H9 (cell line): ENCODE results near the gene ZNF618. TPM values are rescaled to one million over a fixed set of nuclear protein-coding genes. Genes with fewer than 3 reads are reported as not detected.

ENCODE experiments used
- DNase-seq: peaks from one replicate; pipeline ENCODE4 v3.0.0-alpha.2; 2017
- H2AFZ ChIP-seq: one replicate; pipeline ENCODE4 v1.6.1; 2013; ENCODE audit warnings: mild to moderate bottlenecking, low read length, control low read depth, moderate library complexity
- H2AK5ac ChIP-seq: 2 replicates; pipeline ENCODE4 v1.6.1; 2013; ENCODE audit warnings: low read length, control low read depth, mixed read lengths; ENCODE audit not compliant: insufficient read length
- H2BK120ac ChIP-seq: one replicate; pipeline ENCODE4 v1.6.1; 2013; ENCODE audit warnings: low read depth, mild to moderate bottlenecking, low read length, control low read depth, inconsistent platforms; ENCODE audit not compliant: poor library complexity, severe bottlenecking
- H2BK12ac ChIP-seq: 2 replicates; pipeline ENCODE4 v1.6.1; 2013; ENCODE audit warnings: low read length, control low read depth, mixed read lengths, low read depth; ENCODE audit not compliant: insufficient read length
- H2BK15ac ChIP-seq: 2 replicates; pipeline ENCODE4 v1.6.1; 2013; ENCODE audit warnings: low read depth, low read length, control low read depth
- H2BK20ac ChIP-seq: one replicate; pipeline ENCODE4 v1.6.1; 2013; ENCODE audit warnings: low read depth, mild to moderate bottlenecking, low read length, control low read depth, inconsistent platforms; ENCODE audit not compliant: poor library complexity, severe bottlenecking
- H2BK5ac ChIP-seq: 2 replicates; pipeline ENCODE4 v1.6.1; 2013; ENCODE audit warnings: low read length, control low read depth, mixed read lengths; ENCODE audit not compliant: insufficient read length
- H3K14ac ChIP-seq: 2 replicates; pipeline ENCODE4 v1.6.1; 2013; ENCODE audit warnings: low read length, control low read depth; ENCODE audit not compliant: insufficient read depth
- H3K18ac ChIP-seq: 2 replicates; pipeline ENCODE4 v1.6.1; 2013; ENCODE audit warnings: low read depth, mild to moderate bottlenecking, mixed read lengths, low read length, control low read depth; ENCODE audit not compliant: insufficient read length
- H3K23ac ChIP-seq: 2 replicates; pipeline ENCODE4 v1.6.1; 2013; ENCODE audit warnings: low read length, control low read depth, mixed read lengths, low read depth; ENCODE audit not compliant: insufficient read length
- H3K23me2 ChIP-seq: 2 replicates; pipeline ENCODE4 v1.6.1; 2013; ENCODE audit warnings: low read depth, mild to moderate bottlenecking, mixed read lengths, low read length, control low read depth; ENCODE audit not compliant: insufficient read length, poor library complexity, severe bottlenecking
- H3K27ac ChIP-seq: 2 replicates; pipeline ENCODE4 v1.5.1; 2013; ENCODE audit warnings: low read length, control low read depth, mixed read lengths, low read depth; ENCODE audit not compliant: insufficient read length
- H3K27me3 ChIP-seq: 2 replicates; pipeline ENCODE4 v1.6.1; 2013; ENCODE audit warnings: low read length, control low read depth, inconsistent platforms; ENCODE audit not compliant: insufficient read depth
- H3K4ac ChIP-seq: 2 replicates; pipeline ENCODE4 v1.6.1; 2013; ENCODE audit warnings: low read depth, mild to moderate bottlenecking, control low read depth, inconsistent platforms, low read length, moderate library complexity
- H3K4me1 ChIP-seq: 2 replicates; pipeline ENCODE4 v1.6.1; 2013; ENCODE audit warnings: low read length, control low read depth, inconsistent platforms; ENCODE audit not compliant: insufficient read depth
- H3K4me2 ChIP-seq: 2 replicates; pipeline ENCODE4 v1.6.1; 2013; ENCODE audit warnings: low read length, control low read depth, mixed read lengths; ENCODE audit not compliant: insufficient read length, insufficient read depth
- H3K56ac ChIP-seq: 2 replicates; pipeline ENCODE4 v1.6.1; 2013; ENCODE audit warnings: low read depth, mild to moderate bottlenecking, mixed read lengths, low read length, control low read depth; ENCODE audit not compliant: insufficient read length
- H3K79me1 ChIP-seq: 2 replicates; pipeline ENCODE4 v1.6.1; 2013; ENCODE audit warnings: low read depth, mild to moderate bottlenecking, moderate library complexity, low read length, control low read depth, inconsistent platforms; ENCODE audit not compliant: insufficient read depth, poor library complexity, severe bottlenecking
- H3K79me2 ChIP-seq: 2 replicates; pipeline ENCODE4 v1.6.1; 2013; ENCODE audit warnings: low read length, control low read depth, inconsistent platforms; ENCODE audit not compliant: insufficient read depth
- H3K9ac ChIP-seq: 2 replicates; pipeline ENCODE4 v1.6.1; 2013; ENCODE audit warnings: low read length, control low read depth, mixed read lengths; ENCODE audit not compliant: insufficient read length; ENCODE audit errors: extremely low read depth
- H3K9me3 ChIP-seq: one replicate; pipeline ENCODE4 v1.6.1; 2013; ENCODE audit warnings: low read depth, low read length, inconsistent platforms; ENCODE audit not compliant: control insufficient read depth
- H3T11ph ChIP-seq: one replicate; pipeline ENCODE4 v1.6.1; 2013; ENCODE audit warnings: mild to moderate bottlenecking, low read length, control low read depth, inconsistent platforms
- H4K20me1 ChIP-seq: one replicate; pipeline ENCODE4 v1.6.1; 2013; ENCODE audit not compliant: control insufficient read depth, insufficient read length, insufficient read depth
- H4K5ac ChIP-seq: 2 replicates; pipeline ENCODE4 v1.6.1; 2013; ENCODE audit warnings: low read depth, mild to moderate bottlenecking, mixed read lengths, low read length, control low read depth; ENCODE audit not compliant: insufficient read length
- H4K8ac ChIP-seq: replicated peaks from 2 replicates; pipeline ENCODE4 v1.6.1; 2013; ENCODE audit warnings: low read length, control low read depth, mixed read lengths, low read depth; ENCODE audit not compliant: insufficient read length
- H4K91ac ChIP-seq: 2 replicates; pipeline ENCODE4 v1.6.1; 2013; ENCODE audit warnings: low read depth, mild to moderate bottlenecking, moderate library complexity, mixed read lengths, low read length, control low read depth; ENCODE audit not compliant: insufficient read length
- H3K27ac Mint-ChIP-seq, 3 experiments: 2 replicates in 2 of 3; 3 replicates in 1 of 3; pipeline ENCODE4 v1.8.0; 2020 to 2021; ENCODE audit warnings: mixed read lengths in 3 of 3, mild to moderate bottlenecking in 1 of 3, moderate library complexity in 1 of 3
- H3K27me3 Mint-ChIP-seq: 2 replicates; pipeline ENCODE4 v1.8.0; 2021; ENCODE audit warnings: low read depth, mild to moderate bottlenecking, moderate library complexity, mixed read lengths
- H3K36me3 Mint-ChIP-seq, 3 experiments: 2 replicates in 2 of 3; 3 replicates in 1 of 3; pipeline ENCODE4 v1.8.0; 2020 to 2021; ENCODE audit warnings: low read depth in 3 of 3, mixed read lengths in 3 of 3; ENCODE audit not compliant: insufficient read depth in 1 of 3
- H3K4me1 Mint-ChIP-seq, 2 experiments: 2 replicates each; pipeline ENCODE4 v1.8.0; 2020; ENCODE audit warnings: mixed read lengths in 2 of 2
- H3K4me3 Mint-ChIP-seq, 2 experiments: 2 replicates in 1 of 2; 3 replicates in 1 of 2; pipeline ENCODE4 v1.8.0; 2020 to 2021; ENCODE audit warnings: mild to moderate bottlenecking in 2 of 2, mixed read lengths in 2 of 2, moderate library complexity in 1 of 2
- H3K9me3 Mint-ChIP-seq, 2 experiments: 2 replicates in 1 of 2; 3 replicates in 1 of 2; pipeline ENCODE4 v1.8.0; 2020; ENCODE audit warnings: mild to moderate bottlenecking in 2 of 2, mixed read lengths in 2 of 2, moderate library complexity in 1 of 2
- WGBS: extraction: QIAGEN DNeasy Blood & Tissue Kit; methylation state at CpG from one replicate; pipeline ENCODE4 v1.1.7; 2013; ENCODE audit warnings: missing lambda C conversion rate, low lambda C conversion rate, mixed read lengths; ENCODE audit not compliant: insufficient read length; ENCODE audit errors: extremely low coverage; 5-methylcytosine and 5-hydroxymethylcytosine counted together
- total RNA-seq: library from RNA; stranded (reverse); gene quantifications from 2 replicates; pipeline ENCODE4 v1.2.1, GENCODE V29; 2021
- TF ChIP-seq, protein P1 (sequence below): fragments of 200-600 bp; sonication (generic); conservative IDR thresholded peaks from 3 replicates; pipeline ENCODE4 v1.8.0; 2021; ENCODE audit warnings: antibody characterized with exemption, mild to moderate bottlenecking

Gene ZNF618
- total RNA-seq, 1 experiment from 2014 or later: 13.6 TPM

DNA sequence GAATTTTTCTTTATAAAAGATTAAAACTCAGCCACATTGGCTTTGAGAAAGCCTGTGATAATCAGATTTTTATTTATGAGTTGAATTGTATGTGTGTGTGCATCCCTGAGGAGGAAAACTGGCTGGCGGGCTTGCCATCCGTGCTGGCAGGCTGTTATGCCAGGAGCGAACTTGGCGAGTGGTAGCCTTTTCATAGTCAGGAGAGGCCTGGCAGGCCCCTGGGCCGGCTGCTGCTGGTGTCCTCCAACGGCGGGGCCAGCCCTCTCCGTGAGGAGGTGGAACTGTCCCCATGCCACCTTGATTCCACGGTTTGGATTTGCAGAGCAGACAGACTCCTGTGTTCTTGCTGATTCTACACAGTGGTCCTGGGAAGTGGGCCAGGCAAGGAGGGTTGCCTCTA, 43.3 kb downstream of the ZNF618 start:
- peaks cover 3% of the 10 kb centered on the region; the same call in 1 of the 2 replicates for H3K79me2 ChIP-seq
- no peak overlapping the region for H3K18ac ChIP-seq
- H3K14ac ChIP-seq: no peak overlapping the region
- no peak overlapping the region for H2AK5ac ChIP-seq
- H3K9me3 ChIP-seq: no peaks in the 10 kb centered on the region
- no peak overlapping the region for H3K27ac ChIP-seq
- no peaks in the 10 kb centered on the region for H3K27me3 ChIP-seq
- no peak overlapping the region for H2BK20ac ChIP-seq
- WGBS: no CpG with 5 or more reads among the region's 9 CpGs
- TF ChIP-seq, protein P1, sequence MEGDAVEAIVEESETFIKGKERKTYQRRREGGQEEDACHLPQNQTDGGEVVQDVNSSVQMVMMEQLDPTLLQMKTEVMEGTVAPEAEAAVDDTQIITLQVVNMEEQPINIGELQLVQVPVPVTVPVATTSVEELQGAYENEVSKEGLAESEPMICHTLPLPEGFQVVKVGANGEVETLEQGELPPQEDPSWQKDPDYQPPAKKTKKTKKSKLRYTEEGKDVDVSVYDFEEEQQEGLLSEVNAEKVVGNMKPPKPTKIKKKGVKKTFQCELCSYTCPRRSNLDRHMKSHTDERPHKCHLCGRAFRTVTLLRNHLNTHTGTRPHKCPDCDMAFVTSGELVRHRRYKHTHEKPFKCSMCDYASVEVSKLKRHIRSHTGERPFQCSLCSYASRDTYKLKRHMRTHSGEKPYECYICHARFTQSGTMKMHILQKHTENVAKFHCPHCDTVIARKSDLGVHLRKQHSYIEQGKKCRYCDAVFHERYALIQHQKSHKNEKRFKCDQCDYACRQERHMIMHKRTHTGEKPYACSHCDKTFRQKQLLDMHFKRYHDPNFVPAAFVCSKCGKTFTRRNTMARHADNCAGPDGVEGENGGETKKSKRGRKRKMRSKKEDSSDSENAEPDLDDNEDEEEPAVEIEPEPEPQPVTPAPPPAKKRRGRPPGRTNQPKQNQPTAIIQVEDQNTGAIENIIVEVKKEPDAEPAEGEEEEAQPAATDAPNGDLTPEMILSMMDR: no peak
- no peak overlapping the region for H3K56ac ChIP-seq
- H3K9ac ChIP-seq: no peak overlapping the region
- H3T11ph ChIP-seq: no peak overlapping the region
- DNase-seq: no peak
- no peak overlapping the region for H3K4ac ChIP-seq
- Mint-ChIP-seq H3K27ac (no peak overlapping the region), H3K27me3 (no peaks in the 10 kb centered on the region), H3K4me3 (no peak overlapping the region), H3K36me3 (peaks cover 15 to 18% (median 17%) of the 10 kb centered on the region in 3 experiments), H3K4me1 (peaks cover 0 to 2% of the 10 kb centered on the region in 2 experiments; a peak in 2 of 4 replicates), H3K9me3 (peaks cover 13 to 17% of the 10 kb centered on the region in 2 experiments; a peak in 4 of 5 replicates)
- no peaks in the 10 kb centered on the region for H3K79me1 ChIP-seq
- H2BK5ac ChIP-seq: no peak overlapping the region
- H2AFZ ChIP-seq: no peak overlapping the region
- no peak overlapping the region for H2BK120ac ChIP-seq
- no peak overlapping the region for H4K5ac ChIP-seq
- H3K23me2 ChIP-seq: no peaks in the 10 kb centered on the region
- H4K91ac ChIP-seq: no peak overlapping the region
- H3K4me1 ChIP-seq: no peaks in the 10 kb centered on the region
- H4K20me1 ChIP-seq: no peaks in the 10 kb centered on the region
- no peak overlapping the region for H3K4me2 ChIP-seq
- no peak overlapping the region for H2BK12ac ChIP-seq
- no peak overlapping the region for H4K8ac ChIP-seq
- no peak overlapping the region for H2BK15ac ChIP-seq
- no peak overlapping the region for H3K23ac ChIP-seq
